ENCODE data around the gene VRK1.

Gene VRK1

GRCh38 chr14:96751505-96751904 is 45.7 kb upstream of the VRK1 start:
- no peak for TF ChIP-seq EZH2phosphoT487 (IDR thresholded peaks at IDR 0.05; ENCODE audit: low read length)
- no peak for TF ChIP-seq CTCF (IDR thresholded peaks at IDR 0.05; ENCODE audit: low read length)
- TF ChIP-seq EZH2 (optimal IDR thresholded peaks at IDR 0.05; ENCODE audit: low read depth, low read length) = no peak

GRCh38 chr14:96752125-96752524 is 45.1 kb upstream of the VRK1 start:
- Histone ChIP-seq H3K36me3 (replicated peaks; ENCODE audit: insufficient read depth, low read length) (no peaks in the 10 kb centered on the region), H3K9me3 (replicated peaks; ENCODE audit: insufficient read depth, low read length) (no peaks in the 10 kb centered on the region), H3K79me2 (ENCODE audit: low read length) (no peaks in the 10 kb centered on the region), H3K4me3 (ENCODE audit: low read length) (no peak overlapping the region), H3K4me1 (ENCODE audit: low read length) (no peaks in the 10 kb centered on the region), H3K9me2 (replicated peaks; ENCODE audit: insufficient read depth, low read length) (no peaks in the 10 kb centered on the region), H3K9ac (ENCODE audit: low read length) (no peak overlapping the region), H3K27me3 (replicated peaks; ENCODE audit: insufficient read depth, low read length) (no peaks in the 10 kb centered on the region), H3K4me2 (ENCODE audit: low read depth, low read length) (no peak overlapping the region), H3K27ac (ENCODE audit: low read length) (no peak overlapping the region), H2AFZ (ENCODE audit: low read length) (no peak overlapping the region), H3F3A (ENCODE audit: insufficient read depth, low read length) (no peaks in the 10 kb centered on the region), H4K20me1 (ENCODE audit: insufficient read depth, low read length) (no peaks in the 10 kb centered on the region)
- no peak for DNase-seq
- TF ChIP-seq EZH2phosphoT487 (IDR thresholded peaks at IDR 0.05; ENCODE audit: low read length) (no peak), EZH2 (optimal IDR thresholded peaks at IDR 0.05; ENCODE audit: low read depth, low read length) (no peak), CTCF (IDR thresholded peaks at IDR 0.05; ENCODE audit: low read length) (no peak)

More at GRCh38 chr14:96751505-96751904, 45.7 kb upstream of the VRK1 start:
- Histone ChIP-seq H3K79me2 (ENCODE audit: low read length) (no peaks in the 10 kb centered on the region), H3K36me3 (replicated peaks; ENCODE audit: insufficient read depth, low read length) (no peaks in the 10 kb centered on the region), H3K9ac (ENCODE audit: low read length) (no peak overlapping the region), H3K9me2 (replicated peaks; ENCODE audit: insufficient read depth, low read length) (no peaks in the 10 kb centered on the region), H3K27ac (ENCODE audit: low read length) (no peak overlapping the region), H2AFZ (ENCODE audit: low read length) (no peak overlapping the region), H3K9me3 (replicated peaks; ENCODE audit: insufficient read depth, low read length) (no peaks in the 10 kb centered on the region), H3F3A (ENCODE audit: insufficient read depth, low read length) (no peaks in the 10 kb centered on the region), H4K20me1 (ENCODE audit: insufficient read depth, low read length) (no peaks in the 10 kb centered on the region), H3K4me3 (ENCODE audit: low read length) (no peak overlapping the region), H3K4me1 (ENCODE audit: low read length) (no peaks in the 10 kb centered on the region), H3K27me3 (replicated peaks; ENCODE audit: insufficient read depth, low read length) (no peaks in the 10 kb centered on the region), H3K4me2 (ENCODE audit: low read depth, low read length) (no peak overlapping the region)
- DNase-seq = no peak

GRCh38 chr14:96752594-96752993 is 44.6 kb upstream of the VRK1 start:
- H3K27me3 ChIP-seq (replicated peaks; ENCODE audit: insufficient read depth, low read length) = no peaks in the 10 kb centered on the region
- H3K4me1 ChIP-seq (ENCODE audit: low read length) = no peaks in the 10 kb centered on the region
- no peak for TF ChIP-seq EZH2 (optimal IDR thresholded peaks at IDR 0.05; ENCODE audit: low read depth, low read length)
- no peak for TF ChIP-seq EZH2phosphoT487 (IDR thresholded peaks at IDR 0.05; ENCODE audit: low read length)
- TF ChIP-seq CTCF (IDR thresholded peaks at IDR 0.05; ENCODE audit: low read length) = no peak
- no peaks in the 10 kb centered on the region for H3K9me3 ChIP-seq (replicated peaks; ENCODE audit: insufficient read depth, low read length)
- no peaks in the 10 kb centered on the region for H3K36me3 ChIP-seq (replicated peaks; ENCODE audit: insufficient read depth, low read length)
- no peak overlapping the region for H2AFZ ChIP-seq (ENCODE audit: low read length)
- no peak for DNase-seq
- no peak overlapping the region for H3K9ac ChIP-seq (ENCODE audit: low read length)
- no peaks in the 10 kb centered on the region for H3K9me2 ChIP-seq (replicated peaks; ENCODE audit: insufficient read depth, low read length)
- no peaks in the 10 kb centered on the region for H3F3A ChIP-seq (ENCODE audit: insufficient read depth, low read length)
- H3K27ac ChIP-seq (ENCODE audit: low read length) = no peak overlapping the region
- no peak overlapping the region for H3K4me2 ChIP-seq (ENCODE audit: low read depth, low read length)
- no peaks in the 10 kb centered on the region for H3K79me2 ChIP-seq (ENCODE audit: low read length)
- H3K4me3 ChIP-seq (ENCODE audit: low read length) = no peak overlapping the region
- no peaks in the 10 kb centered on the region for H4K20me1 ChIP-seq (ENCODE audit: insufficient read depth, low read length)
